Hepatocyte (in vitro differentiated cells): Measurements from ENCODE around the gene ADGRG4.

ENCODE experiments used
- CTCF ChIP-seq: fragments of 200-600 bp; sonication (generic); IDR thresholded peaks from 2 replicates; pipeline ENCODE4 v1.5.1; 2016; ENCODE audit warnings: antibody characterized with exemption, mild to moderate bottlenecking; ENCODE audit not compliant: poor library complexity
- EZH2 ChIP-seq: fragments of 200-600 bp; sonication (generic); IDR thresholded peaks from 2 replicates; pipeline ENCODE4 v1.6.1; 2016; ENCODE audit warnings: antibody characterized with exemption, mild to moderate bottlenecking, borderline replicate concordance
- EZH2phosphoT487 ChIP-seq: fragments of 200-600 bp; sonication (generic); IDR thresholded peaks from one replicate; pipeline ENCODE4 v1.6.1; 2018; ENCODE audit warnings: antibody characterized with exemption, mild to moderate bottlenecking, low read depth, moderate library complexity; ENCODE audit not compliant: unreplicated experiment, severe bottlenecking

- TF ChIP-seq CTCF (no peak), EZH2phosphoT487 (no peak), EZH2 (no peak)
Measured at GRCh38 chrX:136453114-136453513, 152.4 kb downstream of the ADGRG4 start.
